Stimulated activated CD4-positive, alpha-beta T cell treated with anti-CD3 and anti-CD28 coated beads, Interleukin-12 subunit alpha, Interleukin-12 subunit beta, amount 100 ng/mL, for 24 hours (primary cell): ENCODE measurements around the gene KRTAP5-7.

Experiments used
- DNase-seq, 2 experiments: peaks; one replicate each; pipeline ENCODE4 v3.0.0-alpha.2; 2020; ENCODE audit warnings: low read depth in 2 of 2

The KRTAP5-7 gene

DNA sequence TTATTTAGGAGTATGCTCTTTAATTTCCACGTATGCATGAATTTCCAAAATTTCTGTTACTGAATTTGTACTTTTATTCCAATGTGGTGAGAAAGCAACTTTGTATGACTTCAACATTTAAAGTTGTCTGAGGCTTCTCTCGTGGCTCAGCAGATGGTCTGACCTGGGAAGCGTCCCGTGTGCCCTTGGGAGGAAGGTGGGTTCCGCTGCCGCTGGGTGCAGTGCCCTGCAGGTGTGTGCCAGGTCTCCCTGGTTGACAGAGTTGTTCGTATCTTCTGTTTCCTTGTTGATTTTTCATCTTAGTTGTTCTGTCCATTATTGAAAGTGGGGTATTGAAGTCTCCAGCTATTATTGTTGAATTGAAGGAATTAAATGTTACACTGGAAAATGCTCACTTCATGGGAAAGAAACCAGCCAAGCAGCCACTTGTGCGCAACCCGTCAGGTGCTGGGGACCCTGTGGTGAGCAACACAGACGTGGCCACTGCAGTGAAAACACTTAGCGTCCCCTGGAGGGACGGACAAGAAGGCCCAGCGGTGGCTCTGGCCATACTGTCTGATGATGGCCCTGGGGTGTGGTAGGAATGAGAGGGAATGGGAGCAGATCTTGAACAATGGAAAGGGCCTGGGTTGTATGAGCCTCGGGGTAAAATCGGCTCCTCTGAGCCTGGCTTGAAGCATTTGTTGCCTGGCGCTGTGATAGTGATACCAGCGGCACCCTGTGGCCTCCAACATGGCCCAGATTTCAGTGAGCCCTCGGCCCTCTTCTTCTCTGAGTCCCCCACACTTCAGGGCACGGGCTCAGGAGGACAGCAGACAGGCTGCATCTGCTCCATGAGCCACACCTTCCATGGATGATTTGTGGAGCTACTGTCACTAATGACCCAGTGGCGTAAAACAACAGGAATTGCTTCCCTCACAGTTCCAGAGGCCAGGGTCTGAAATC, 31.5 kb upstream of the KRTAP5-7 start:
- no peak for DNase-seq

DNA sequence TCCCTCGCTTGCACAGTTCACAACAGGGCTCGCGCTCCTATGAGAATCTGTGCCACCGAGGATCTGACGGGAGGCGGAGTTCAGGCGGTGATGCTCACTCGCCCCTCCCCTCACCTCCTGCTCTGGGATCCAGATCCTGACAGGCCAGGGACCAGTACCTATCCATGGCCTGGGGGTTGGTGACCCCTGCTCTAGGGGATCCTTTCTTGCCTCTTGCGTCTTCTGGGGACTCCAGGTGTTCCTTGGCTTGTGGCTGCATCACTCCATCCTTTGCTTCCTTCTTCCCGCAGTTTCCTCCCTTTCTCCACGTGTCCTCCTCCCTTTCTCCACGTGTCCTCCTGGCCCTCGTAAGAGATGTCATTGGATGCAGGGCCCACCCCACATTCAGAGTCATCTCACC, 30.6 kb upstream of the KRTAP5-7 start:
- DNase-seq: no peak

DNA sequence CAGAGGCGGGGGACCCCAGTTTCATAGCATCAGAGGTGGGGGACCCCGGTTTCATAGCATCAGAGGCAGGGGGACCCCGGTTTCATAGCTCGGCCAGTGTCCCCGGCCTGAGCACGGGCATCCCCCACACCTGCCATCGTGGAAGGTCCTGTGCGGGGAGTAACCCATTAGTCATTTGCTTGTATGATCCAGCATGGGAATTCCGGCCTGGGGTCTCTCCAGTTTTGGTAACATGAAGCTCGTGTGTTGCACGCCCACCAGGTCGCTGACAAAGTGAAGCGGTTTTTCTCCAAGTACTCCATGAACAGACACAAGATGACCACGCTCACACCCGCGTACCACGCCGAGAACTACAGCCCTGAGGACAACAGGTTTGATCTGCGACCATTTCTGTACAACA, 29.0 kb upstream of the KRTAP5-7 start:
- no peak for DNase-seq

DNA sequence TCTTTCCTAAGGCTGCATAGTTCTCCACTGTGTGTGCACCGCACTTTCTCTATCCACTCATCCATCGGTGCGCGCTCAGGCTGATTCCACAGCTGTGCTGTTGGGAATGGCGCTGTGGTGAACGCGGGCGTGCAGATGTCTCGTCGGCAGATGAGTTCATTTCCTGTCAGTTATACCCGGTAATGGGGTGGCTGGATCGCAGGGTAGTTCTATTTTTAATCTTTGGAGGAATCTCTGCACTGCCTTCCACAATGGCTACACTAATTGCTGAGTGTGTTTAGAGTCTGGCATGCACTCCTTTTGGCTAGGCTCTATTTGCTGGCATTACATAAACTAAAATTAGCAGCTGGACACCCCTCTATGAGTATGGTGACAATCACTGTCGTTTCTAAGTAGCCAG, 27.9 kb upstream of the KRTAP5-7 start:
- no peak for DNase-seq

DNA sequence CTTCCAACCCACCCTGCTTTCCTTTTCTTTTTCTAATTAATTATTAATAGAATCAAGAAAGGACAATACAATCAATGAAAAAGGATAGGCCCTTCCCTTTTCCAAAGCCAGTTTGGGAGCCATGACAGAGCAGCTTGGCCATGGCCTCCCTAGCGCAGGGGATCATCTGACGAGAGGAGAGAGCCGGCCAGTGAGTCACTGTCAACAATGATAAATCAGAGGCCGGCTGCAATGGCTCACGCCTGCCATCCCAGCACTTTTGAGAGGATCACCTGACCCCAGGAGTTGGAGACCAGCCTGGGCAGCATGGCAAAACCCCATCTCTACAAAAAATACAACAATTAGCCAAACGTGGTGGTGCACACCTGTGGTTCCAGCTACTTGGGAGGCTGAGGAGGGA, 27.5 kb upstream of the KRTAP5-7 start:
- DNase-seq: no peak

DNA sequence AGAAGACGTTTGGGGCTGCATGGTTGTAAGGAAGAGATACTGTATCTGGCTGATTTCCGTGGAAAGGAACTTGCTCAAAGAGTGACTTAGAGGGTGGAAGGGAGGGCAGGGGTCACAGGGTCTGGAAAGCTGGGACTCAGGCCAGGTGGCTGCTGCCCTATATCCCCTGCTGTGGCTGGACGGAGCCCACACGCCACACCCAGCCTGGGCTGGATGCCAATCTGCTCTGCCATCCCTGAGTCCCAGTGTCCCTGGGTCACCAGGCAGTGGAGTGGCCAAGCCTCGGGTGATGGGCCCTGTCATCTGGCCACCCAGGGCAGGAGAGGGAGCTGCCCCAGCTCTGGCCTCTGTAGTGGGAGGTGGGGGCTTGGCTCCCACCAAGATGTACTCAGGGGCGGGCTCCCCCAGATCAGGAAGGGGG, 26.5 kb upstream of the KRTAP5-7 start:
- DNase-seq: no peak

DNA sequence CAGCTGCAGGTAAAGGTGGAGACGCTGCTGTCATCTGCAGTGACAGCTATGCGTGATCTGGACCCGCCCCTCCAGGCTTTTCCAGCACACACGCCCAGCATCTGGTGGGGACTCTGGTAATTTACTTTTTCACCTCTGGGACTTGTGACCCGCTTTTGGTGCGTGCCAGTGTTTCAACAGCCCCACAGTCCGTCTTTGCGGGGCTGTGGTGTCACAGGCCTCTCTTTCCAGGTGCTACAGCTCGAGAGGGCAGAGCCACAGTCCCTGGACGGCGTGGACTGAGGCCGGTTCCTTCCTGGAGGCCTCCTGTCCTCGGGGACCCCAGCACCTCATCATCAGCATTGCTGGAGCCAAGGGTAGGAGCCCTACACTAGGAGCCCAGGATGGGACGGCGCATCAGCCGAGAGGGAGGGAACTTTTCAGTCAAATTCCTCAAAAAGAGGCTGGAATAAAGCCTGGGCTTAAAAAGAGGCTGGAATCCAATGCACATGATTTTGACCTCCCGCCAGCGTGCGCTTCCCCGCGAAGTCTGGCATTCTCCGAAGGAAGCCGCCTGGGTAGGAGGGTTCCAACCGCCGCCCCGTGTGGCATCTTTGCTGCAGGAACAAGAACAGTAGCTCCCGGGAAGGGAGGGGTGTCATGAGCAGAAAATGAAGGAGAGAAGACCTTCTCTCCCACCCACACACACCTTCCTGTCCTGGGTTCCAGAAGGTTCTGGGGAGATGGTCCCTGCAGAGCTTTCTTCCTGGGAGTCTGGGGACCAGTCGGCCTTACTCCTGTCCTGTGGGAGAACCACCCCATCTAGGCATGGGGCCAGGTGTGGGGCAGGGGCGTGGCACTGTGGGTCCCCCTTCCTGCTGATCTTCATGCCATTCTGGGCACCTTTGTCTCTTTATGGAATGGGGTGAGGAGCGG, 25.7 kb upstream of the KRTAP5-7 start:
- no peak for DNase-seq

DNA sequence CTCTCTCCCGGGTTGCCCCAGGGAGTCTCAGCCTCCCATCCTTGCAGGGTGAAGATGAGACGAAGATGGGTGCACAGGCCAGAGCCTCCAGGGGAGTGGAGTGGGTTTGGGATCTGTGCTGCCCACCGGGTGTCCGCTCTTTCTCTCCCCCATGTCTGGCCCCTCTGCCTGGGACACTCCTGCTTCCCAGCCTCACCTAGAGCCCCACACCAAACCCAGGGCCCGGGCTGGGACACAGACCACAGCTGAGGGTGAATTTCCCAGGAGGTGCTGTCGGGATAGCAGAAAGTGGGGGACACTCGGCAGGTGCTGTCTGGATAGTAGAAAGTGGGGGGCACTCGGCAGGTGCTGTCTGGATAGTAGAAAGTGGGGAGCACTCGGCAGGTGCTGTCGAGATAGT, 25.0 kb upstream of the KRTAP5-7 start:
- no peak for DNase-seq

DNA sequence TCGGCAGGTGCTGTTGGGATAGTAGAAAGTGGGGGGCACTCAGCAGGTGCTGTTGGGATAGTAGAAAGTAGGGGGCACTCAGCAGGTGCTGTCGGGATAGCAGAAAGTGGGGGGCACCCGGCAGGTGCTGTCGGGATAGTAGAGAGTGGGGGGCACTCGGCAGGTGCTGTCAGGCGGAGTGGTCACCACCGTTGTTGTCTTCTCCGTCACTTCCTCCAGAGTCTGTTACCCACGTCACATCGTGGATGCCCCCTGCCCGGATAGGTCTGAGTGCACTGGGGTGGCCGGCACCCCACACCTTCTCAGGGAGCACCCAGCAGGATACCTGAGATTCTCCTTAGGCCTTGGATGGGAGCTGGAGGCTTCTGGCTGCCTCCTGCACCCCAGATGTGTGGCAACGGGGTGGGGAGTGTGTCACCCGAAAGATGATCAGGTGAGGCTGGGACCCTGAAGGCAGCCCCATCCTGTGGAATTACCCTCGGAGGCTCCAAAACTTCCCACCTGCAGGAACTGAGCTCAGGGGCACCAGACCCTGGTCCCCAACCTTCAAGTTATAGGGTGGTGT, 24.1 kb upstream of the KRTAP5-7 start:
- no peak for DNase-seq

DNA sequence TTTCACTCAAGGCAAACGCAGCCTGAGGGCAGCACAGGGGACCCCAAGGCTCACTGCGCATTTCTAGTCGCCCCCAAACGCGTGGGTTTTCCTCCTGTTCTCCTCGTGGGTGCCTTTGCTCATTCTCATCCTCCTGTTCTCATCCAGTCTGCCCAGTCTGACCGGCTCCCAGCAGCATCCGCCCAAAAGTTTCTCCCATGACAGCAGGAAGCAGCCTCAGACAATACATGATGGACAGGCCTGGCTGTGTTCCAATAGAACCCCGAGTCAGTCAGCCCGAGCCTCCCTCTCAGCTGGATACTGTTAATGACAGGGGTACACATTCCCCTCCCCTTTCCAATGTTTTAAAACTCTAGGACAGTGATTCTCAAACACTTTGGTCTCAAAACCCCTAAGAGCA, 22.5 kb upstream of the KRTAP5-7 start:
- DNase-seq: no peak

DNA sequence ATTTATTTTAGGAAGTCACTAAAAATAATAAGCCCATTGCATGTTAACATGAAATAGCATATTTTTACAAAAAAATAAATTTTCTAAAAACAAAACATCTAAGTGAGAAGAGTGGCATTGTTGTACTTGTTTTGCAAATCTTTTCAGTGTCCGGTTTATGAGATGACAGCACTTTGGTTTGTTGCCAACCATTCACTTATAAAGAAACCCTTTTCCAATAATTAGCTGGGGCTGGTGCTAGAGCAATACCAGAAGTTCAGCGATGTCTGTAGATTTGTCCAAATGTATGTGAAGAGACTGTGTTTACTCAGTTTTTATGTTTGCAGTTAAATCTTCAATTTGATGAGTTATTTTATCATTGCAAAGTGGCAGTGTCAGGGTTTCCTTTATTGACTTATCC, 22.1 kb upstream of the KRTAP5-7 start:
- DNase-seq: no peak

DNA sequence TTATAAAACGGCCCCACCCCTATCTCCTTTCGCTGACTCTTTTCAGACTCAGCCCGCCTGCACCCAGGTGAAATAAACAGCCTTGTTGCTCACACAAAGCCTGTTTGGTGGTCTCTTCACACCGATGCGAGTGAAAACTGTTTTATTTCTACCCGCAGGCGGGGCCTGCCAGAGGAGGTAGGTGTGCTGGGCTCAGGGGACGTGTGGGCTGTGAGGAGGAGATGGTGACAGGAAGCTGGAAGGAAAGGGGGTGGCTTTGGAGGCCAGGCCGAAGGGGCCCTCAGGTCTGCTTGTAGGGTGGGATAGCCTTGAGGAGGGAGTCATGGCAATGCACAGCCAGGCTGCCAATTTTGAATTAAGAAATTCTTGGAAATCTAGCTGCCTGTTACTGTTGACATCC, 21.3 kb upstream of the KRTAP5-7 start:
- no peak for DNase-seq

DNA sequence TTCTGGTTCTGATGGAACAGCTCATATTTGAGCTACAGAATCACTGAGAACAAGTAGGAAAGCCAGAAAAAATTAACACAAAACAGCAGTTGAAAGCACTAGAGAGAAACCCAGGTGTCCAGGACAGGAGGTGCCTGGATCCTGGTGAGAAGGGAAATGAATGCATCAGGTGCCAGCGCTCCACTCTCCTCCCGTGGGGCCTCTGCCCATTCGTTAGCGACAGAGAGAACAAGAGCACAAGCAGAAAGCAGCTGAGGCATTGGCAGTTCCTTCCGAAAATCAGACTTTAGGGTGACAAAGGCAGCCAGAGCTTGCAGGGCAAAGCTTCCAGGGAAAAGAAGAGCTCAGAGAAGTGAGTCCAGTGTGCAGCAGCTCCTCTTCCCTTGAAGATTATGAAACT, 20.0 kb upstream of the KRTAP5-7 start:
- no peak for DNase-seq

DNA sequence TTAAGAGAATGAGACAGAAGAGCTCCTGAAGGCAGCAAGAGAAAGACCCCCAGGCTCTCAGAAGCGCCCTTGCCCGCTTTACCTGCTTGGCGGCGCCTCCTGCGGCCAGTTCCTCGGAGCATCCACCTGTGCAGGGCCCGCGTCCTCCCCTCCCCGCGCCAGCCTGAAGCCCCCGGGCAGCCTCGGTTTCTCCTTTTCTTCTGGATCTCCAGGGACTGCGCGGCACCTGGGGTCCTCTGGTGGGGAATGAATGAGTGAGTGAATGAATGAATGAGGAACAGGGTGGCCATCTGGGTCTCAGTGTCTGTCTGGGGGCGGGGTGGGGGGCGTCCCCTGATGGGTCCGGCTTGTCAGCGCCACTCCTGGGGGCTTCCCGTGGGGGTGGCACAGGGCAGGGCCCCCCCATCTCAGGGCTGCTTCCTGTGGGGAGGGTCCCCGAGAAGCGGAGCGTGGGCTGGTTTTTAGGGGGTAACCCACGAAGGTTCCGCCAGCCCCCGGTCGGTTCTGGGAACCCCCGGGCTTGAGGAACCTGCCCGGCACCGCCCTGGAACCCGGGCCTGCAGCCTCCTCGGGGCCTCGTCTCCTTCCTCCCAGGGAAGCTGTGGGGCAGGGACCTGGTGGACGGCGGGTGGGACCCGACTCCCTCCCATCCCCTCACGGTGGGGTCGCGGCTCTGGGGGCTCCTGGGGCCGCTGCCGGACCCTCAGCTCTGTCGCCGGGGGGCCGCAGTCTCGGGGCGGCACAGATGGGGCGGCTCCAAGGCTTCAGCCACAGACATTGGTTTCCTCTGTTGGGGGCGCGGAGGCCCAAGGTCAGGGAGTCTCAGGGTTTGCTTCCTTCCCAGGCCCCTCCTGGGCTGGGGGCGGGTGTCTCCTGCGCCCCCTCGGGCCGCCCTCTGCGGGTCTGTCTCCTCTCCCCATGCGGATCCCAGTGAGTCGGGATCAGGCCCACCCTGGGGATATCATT, 8.3 kb upstream of the KRTAP5-7 start:
- DNase-seq: no peak

DNA sequence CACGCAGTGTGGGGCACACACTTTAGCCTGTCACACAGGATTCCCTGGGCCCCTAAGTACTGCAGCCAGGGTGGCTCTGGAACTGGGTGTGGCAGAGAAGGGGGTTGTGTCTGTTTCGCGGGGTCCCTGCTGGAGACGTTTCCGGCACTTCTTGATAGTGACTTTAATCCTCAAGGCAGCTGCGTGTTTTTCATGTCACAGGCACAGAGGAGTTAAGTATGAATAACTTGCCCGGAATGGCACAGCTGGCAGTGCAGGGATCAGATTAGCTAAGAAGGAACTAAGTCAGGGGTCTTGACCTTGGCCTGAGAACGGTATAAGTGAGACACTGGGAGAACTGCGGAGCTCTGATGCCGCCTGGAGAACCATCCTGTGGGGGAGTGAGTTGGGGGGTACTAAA, 7.5 kb upstream of the KRTAP5-7 start:
- no peak for DNase-seq

DNA sequence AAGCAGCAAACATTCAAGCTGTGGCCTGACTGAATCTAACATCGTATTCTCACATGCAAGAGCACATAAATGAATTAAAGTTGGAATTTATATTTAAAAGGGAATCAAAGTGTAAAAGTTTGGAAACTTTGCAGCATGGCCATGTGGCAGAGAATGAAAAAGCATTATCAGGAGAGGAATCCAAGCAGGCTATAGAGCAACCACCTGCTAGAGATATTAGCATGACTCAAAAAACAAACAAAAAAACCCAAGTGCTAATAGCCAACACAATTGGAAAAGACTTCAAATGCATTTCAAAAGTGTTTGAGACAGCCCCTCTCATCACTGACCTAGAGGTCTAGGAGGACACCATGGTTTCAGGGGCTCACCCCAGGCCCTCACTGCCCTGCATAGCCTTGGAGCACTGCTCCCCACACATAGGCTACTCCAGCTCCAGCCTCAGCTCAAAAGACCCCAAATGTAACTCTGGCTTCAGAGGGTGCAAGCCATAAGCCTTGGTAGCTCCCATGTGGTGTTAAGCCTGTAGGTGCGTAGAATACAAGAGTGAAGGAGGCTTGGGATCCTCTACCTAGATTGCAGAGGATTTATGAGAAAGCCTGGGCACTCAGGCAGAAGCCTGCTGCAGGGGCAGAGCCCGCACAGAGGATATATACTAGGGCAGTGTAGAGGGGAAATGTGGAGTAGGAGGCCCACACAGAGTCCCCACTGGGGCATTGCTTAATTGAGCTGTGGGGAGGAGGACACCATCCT, 1.7 kb upstream of the KRTAP5-7 start:
- no peak for DNase-seq

DNA sequence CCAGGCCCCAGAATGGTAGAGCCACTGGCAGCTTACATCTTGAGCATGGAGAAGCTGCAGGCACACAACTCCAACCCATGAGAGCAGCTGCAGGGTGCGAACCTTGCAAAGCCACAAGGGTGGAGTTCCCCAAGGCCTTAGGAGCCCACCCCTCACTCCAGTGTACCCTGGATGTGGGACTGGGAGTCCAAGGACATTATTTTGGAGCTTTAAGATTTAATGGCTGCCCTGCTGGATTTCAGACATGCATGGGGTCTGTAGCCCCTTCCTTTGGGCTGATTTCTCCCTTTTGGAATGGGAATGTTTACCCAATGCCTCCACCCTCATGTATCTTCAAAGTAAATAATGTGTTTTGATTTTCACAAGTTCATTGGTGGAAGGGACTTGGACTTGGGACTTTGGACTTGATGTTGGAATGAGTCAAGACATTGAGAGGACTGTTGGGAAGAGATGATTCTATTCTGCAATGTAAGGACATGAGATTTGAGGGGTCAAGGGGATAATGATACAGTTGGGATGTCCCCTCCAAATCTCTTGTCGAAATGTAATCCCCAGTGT, 1.1 kb upstream of the KRTAP5-7 start:
- DNase-seq: no peak

DNA sequence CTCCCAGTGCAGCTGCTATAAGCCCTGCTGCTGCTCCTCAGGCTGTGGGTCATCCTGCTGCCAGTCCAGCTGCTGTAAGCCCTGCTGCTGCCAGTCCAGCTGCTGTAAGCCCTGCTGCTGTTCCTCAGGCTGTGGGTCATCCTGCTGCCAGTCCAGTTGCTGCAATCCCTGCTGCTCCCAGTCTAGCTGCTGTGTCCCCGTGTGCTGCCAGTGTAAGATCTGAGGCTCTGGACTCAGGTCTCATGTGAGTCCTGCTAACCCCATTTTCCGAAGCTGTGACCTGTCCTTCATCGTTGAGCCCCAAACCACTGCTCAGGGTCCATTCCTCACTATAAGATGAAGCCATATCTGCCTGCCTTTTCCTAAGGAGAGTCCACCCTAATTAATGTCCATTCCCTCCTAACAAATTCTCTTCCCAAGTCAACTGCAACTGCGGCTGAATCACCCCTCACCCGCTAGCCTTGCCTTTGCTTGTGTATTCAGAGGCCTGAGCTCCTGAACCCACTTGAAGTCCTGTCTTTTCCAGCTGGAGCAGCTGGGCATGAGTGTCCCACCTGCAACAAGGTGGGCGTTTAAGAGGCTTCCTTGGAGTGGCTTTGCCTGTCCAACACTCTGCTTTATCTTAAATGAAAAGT, 626 bp downstream of the KRTAP5-7 start:
- DNase-seq: no peak

DNA sequence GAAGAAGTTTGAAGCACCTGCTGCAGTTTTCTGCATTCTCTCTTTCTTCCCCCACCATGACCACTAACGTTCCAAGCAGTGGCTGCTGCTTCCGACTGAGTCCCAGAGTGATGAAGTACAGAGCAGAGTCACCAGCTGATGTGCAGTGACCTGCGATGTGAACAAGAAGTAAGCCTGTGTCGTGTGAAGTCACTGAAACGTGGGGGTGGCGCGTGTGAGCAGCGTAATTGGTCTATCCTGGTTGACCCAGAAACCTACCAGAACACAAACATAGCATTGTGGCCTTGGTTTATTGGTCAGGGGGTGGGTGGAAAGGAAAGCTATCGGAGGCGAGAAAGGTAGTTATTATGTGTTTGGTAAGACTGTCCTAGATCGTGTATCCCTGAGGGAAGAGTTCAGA, 3.5 kb downstream of the KRTAP5-7 start:
- no peak for DNase-seq
